GM19043 (cell line): ENCODE results near the gene GK.
"Not testable (repeated sequence)": the region's sequence is repeated elsewhere in the genome, so short reads cannot be mapped to it uniquely, and the experiment has no call there.

Experiments
- ATAC-seq: cut with Tn5 transposase; IDR thresholded peaks from one replicate; pipeline ENCODE4 v1.9.1; 2021; ENCODE audit warnings: low read depth; ENCODE audit not compliant: unreplicated experiment

GK gene

DNA sequence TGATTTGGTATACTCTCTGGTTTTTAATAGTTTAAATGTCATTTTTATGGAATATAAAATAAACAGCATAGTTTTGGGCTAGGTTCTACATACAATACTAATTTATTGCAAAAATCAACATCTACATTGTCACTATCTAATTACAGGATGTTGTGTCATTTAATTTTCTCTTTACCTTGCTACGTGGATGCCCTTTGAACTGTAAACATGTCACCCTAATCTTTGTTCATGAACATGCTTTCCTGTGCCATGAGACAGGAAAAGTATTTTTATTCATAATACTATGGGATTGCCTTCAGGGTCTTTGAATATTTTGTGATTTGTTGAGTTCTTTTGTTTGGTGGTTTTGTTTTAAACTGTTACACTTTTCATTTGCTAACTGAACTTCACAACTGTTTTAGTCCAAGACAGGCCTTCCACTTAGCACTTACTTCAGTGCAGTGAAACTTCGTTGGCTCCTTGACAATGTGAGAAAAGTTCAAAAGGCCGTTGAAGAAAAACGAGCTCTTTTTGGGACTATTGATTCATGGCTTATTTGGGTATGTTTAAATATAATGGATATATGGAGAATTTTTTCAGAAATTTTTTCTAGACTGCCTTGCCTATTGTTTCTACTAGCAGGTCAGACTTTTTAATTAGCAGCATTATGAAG, 40.9 kb downstream of the GK start:
- ATAC-seq, result no peak

DNA sequence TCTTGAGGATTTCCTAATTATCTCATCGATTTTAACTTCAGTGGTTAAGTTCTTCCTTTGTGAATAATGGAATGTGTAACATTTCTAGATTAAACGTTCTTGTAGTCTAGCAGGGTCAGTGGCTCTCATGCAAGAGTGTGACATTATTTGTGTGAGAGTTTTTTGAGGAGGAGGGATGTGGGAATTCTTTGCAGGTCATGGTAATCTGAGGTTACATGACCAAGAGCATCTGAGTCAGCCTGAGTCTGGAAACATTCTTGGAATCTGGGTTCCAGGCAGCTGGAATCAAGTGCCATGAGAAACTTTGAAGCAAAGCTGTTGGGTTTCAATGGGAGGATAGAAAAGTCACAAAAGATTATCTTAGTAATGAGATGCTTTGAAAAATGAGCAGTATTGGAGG, 49.5 kb downstream of the GK start:
- no peak for ATAC-seq

DNA sequence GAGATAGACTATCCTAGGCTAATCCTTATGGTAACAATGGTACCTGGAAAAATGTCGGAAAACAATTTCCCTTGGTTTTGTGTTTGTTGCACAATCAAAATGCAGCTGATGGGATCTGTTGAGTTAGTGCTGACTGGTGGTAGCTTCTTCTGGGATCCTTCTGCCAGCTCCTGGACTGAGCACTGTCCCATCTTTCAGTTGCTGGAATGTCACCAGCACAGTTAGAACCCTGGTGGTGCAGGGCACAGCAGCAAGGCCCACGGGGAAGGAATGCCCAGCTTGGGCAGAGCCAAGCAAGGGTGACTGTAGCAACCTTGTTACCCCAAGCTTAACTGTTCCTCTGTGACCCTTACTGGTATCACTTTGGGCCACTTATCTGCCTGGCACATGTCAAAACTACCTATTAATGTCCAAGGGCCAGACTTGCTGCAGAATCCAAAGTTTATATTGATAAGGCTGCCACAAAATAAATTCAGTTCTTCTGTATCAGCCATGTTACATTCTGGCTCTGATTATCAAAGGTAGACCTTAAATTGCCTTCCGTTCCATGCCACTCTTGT, 53.1 kb downstream of the GK start:
- no peak for ATAC-seq

DNA sequence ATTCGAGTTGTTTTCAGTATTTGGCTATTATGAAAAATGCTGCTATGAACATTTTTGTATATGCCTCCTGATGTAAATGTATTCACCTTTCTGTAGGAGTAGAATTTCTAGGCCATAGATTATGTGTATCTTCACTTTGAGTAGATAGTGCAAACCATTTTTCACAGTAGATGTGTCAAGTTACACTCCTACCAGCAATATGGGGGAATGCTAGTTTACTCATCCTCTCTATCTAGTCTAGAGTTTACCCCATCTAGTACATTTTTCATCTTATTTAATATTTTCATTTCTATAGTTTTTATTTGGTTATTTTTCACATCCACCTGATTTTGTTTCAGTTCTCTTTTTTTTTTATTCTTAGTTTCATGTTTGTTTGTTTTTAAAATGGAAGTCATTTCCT, 59.0 kb downstream of the GK start:
- ATAC-seq, result no peak

DNA sequence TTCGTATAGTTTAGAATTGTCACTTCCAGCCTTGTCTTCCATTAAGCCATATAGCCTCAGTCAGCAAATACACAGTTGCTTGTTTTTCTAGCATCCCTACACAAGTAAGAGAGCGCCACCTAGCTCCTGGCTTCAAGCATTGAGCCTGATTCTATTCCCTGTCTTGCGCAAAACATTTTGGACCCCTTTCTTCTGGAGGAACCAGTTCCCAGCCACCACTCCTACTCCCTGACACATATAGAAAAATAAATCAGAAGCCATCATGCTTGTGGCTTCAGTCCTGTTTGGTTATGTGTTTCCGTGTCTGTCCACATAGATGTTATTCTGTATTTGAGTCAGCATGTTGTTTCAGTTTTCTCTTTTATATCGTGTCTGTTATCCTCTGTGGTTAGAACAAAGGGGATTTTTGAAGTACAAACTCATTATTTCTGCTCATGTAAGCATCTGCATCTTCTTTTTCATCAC, 59.9 kb downstream of the GK start:
- peak; percentile 92 for ATAC-seq

DNA sequence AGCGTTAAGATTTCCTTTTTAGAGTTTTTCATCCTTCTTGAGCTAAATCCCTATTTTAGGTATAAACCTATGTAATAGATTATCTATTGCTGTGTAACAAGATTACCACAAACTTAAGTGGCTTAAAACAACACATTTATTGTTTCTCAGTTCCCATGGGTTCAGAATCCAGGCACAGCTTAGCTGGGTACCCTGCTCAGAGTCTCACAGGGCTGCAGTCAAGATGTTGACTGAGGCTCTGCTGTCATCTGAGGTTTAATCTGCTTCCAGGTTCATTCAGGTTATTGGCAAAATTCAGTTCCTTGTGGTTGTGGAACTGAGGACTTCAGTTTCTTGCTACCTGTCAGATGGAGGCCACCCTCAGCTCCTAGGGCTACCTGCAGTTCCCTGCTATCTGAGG, 60.9 kb downstream of the GK start:
- ATAC-seq, result no peak

DNA sequence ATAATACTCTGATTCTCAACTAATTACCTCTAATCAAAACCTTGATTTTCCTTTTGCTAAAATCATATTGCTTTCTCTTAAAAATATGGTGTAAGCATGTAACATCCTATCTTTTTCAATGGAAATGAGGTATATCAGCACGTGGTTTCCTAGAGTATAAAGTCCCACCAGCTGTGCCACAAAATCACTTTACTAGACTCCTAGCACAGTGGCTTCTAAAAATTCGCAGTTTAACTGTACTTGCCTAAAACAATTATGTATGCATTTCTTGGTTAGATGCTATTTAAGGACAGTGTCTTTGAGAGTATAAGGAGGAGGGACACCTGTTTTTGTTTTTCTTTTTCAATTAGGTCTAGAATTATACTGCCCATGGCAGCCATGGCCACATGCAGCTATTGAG, 62.8 kb downstream of the GK start:
- no peak for ATAC-seq

DNA sequence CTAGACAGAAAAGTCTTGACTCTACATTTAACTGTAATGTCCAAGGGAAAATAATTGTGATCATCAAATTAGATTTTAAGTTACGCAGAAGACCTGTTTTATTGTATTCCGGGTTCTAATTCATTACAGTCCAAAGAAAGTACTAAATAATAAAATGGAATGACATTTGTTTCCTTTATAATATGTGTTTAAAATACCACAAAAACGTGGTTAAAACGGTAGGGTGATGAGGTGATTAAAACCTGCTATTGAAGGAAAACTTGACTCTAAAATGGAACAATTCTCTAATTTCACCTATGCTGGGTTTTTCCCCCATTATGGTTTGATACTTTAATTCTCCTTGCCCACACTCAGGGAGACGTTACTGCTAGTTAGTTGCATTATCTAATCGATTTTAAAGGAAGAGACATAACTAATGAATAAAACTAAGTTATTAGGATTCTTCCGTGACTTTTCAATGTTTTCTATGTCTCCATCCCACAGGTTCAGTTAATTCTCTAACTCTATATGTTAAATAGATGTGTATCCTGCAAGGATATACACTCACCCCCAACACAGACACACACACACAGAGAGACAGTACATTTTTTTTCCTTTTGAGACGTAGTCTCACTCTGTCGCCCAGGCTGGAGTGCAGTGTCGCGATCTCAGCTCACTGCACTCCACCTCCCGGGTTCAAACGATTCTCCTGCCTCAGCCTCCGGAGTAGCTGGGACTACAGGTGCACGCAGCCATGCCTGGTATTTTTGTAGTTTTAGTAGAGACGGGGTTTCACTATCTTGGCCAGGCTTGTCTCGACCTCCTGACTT, 80.8 kb downstream of the GK start:
- ATAC-seq, result no peak

DNA sequence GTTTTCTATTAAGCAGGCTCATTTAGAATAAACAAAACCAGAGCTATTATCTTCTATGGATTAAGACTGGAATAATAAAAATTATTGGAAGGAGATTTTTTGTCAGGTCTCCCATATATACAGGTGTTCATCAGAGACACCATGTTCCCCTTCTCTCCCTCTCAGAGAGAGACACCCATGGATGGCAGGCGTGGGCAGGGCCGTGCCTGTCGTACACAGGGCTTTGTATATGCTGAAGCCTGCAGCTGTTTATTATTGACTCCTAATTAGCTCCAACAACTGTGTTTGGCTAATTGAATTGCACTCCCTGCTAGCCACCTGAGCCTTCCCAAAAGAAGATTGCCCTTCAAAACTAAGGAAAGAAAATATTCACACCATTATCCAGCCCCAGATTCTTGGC, 81.6 kb downstream of the GK start:
- no peak for ATAC-seq

DNA sequence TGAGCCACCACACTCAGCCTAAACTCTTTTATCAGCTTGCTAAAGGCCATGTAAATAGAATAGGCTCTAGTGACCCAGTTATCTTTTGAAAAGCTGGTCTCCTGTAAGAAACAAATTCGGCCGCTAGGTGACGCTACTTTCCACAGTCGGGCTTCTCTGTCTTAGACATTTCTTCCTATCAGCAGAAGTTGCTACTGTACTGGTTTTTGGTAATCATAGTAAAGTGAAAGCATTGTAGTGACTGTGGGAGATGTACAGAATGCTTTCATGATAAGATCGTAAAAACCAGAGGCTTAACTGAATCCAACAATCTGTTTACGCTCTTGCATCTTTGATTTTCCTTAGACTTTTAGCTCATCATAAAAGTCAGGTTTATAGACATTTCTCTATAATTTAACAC, 82.6 kb downstream of the GK start:
- ATAC-seq, result peak; percentile 93

DNA sequence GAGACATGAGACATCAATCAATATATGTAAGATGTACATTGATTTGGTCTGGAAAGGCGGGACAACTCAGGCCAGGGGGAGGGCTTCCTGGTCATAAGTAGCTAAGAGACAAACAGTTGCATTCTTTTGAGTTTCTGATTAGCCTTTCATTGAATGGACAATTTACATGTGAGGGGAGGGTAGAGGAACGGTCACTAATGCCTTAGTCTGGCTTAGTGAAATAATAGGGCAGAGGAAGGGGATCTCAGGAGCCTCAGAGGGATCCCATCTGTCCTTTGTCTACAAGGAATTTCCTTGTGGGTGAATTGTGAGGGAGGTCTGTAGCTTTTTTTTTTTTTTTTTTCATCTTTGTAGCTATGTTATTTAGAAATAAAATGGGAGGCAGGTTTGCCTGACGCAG, 88.3 kb downstream of the GK start:
- no peak for ATAC-seq

DNA sequence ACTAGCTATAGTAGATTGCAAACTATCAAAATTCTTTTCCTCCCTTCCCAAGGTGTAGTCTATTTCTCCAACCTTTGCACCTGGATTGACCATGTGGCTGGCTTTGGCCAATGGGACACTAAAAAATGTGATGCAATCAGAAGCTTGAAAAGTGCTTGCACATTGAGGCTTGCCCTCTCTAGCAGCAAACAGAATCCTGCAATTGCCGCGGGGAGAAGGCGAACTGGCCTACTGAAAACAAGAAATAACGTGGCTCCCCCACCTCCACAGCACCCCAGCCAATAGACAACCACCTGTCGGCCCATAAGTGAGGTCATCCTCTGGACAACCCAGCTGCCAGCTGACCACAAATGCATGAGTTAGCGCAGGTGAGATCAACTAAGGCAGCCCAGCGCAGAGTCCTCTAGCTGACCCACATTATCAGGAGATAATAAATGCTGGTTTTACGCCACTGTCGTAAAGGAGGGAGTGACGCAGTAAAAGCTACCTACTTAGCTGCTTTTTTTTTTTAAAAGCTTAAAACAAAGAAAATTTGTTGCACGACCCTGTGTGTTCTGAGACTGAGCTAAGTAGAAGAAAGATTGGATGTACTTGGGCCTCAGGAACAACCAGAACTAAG, 95.2 kb downstream of the GK start:
- no peak for ATAC-seq

DNA sequence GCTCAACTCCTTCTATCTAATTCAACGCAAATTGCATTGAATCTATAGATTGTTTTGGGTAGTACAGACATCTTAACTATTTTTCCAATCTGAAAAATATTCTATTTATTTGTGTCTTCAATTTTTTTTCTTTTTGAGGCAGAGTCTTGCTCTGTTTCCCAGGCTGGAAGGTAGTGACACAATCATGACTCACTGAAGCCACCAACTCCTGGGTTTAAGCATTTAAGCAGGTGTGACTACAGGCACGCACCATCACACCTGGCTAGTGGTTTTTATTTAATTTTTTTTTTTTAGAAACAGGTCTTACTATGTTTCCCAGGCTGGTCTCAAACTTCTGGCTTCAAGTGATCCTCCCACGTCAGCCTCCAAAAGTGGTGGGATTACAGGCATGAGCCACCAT, 98.3 kb downstream of the GK start:
- ATAC-seq, result no peak

DNA sequence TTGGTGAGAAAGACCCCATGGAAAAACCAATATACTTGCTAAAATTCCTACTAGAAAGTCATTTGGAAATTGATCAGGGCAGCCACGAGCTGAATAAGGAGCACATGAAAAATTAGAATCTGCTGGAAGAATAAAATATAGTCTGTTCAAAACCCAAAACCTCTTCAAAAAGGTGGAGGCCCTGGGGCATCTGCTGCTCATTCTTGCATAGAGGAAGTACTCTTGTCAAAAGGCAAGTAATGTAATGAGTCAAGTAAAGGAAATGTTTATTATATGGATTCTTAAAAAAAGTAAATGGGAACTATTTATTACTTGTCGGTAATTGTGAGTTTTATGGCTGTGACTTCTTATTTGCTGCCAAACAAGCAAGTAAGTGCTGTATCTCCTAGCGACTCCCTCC, 109.5 kb downstream of the GK start:
- ATAC-seq, result no peak

DNA sequence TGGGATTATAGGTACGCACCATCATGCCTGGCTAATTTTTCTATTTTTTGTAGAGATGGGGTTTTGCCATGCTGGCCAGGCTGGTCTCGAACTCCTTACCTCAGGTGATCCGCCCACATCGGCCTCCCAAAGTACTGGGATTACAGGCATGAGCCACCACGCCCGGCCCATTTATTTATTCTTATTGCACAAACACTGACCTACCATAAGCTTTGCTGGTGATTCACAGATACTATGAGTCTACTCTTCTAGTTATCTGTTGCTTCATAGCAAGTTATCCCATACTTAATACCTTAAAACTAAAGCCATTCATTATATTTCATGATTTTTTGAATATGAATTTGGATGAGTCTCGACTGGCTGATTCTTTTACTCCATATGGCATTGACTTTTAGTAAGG, 120.5 kb downstream of the GK start:
- ATAC-seq, result not testable (repeated sequence)

DNA sequence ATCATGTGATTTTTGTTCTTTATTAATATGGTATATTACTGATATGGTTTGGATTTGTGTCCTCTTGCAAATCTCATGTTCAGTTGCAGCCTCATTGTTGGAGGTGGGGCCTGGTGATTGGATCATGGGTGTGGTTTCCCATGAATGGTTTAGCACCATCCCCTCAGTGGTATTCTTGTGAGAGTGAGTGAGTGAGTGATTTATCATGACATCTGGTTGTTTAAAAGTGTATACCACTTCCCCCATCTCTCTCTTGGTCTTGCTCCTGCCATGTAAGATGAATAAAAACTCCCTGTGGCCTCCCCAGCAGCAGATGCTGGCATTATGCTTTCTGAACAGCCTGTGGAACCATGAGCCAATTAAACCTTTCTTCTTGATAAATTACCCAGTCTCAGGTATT, 124.4 kb downstream of the GK start:
- ATAC-seq, result no peak

DNA sequence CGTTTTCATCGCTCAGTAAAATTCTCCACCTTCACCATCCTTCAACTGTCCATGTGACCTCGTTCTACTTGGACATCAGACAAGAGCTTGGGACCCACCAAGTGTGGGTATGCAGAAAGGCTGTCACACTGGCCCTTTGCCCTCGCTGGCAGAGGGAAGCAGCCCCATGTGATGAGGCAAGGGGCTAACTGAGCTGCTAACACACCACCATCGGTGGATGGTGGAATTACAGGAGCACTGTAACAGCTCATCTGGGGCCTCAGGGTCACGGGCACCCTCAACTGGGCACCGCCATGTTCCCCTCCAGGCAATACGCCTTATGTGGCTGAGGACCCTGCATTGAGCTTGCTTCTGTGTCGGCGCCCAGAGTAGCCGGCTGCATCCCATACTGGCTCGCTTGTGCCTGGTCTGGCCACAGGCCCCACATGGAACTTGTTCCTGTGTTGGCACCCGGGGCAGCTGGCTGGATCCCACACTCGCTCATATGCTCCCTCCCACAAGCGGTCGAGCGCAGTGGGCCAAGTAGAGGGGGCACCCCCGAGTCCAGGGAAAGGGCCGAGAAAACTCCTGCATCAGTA, 126.3 kb downstream of the GK start:
- ATAC-seq, result no peak
